ENCODE results near the gene AMY1A. TPM values are rescaled to one million over a fixed set of nuclear protein-coding genes. Genes with fewer than 3 reads are reported as not detected.
"Not testable (repeated sequence)": the region's sequence is repeated elsewhere in the genome, so short reads cannot be mapped to it uniquely, and the experiment has no call there.

The AMY1A gene
- total RNA-seq (not detected), polyA plus RNA-seq (not detected)
- long read RNA-seq, donor 1 = 0 reads
- long read RNA-seq, donor 2 = 0 reads
- long read RNA-seq, donor 3 = 0 reads
- long read RNA-seq, donor 4 = 0 reads
- long read RNA-seq, donor 5 = 0 reads
- long read RNA-seq, donor 6 = 0 reads
- long read RNA-seq, donor 7 = 0 reads
- long read RNA-seq, donor 8 = 0 reads
- long read RNA-seq, donor 9 = 0 reads
- long read RNA-seq, donor 10 = 0 reads

GRCh38 chr1:103655460-103655859, at the start of gene AMY1A:
Gene AMY1A (plus strand): TSS chr1:103655760. CDS start chr1:103656331, 571 bp downstream.
- H3K27me3 ChIP-seq; H3K4me1 ChIP-seq (replicated peaks in 1 of 2); intact Hi-C loops (cut with DNase I); H3K9me3 ChIP-seq (replicated peaks in 1 of 3); H3K4me3 ChIP-seq; H3K36me3 ChIP-seq (replicated peaks in 1 of 2); H3K27ac ChIP-seq; DNase-seq: not testable (repeated sequence)
- WGBS, 4 donors = no CpG with 5 or more reads among the region's 5 CpGs

- Histone ChIP-seq H3K27ac (no peak overlapping the region), H3K9me3 (replicated peaks in 1 of 3) (no peaks in the 10 kb centered on the region), H3K27me3 (no peaks in the 10 kb centered on the region), H3K4me3 (no peak overlapping the region), H3K4me1 (replicated peaks in 1 of 2) (no peaks in the 10 kb centered on the region), H3K36me3 (replicated peaks in 1 of 2) (no peaks in the 10 kb centered on the region)
- WGBS, 4 donors = 90 to 93% (median 90%) methylated on average over 2 of the region's 2 CpGs
- intact Hi-C loops (cut with DNase I) = no loop called here
- DNase-seq = no peak
- TF ChIP-seq CTCF (IDR thresholded peaks at IDR 0.05) = no peak
- TF ChIP-seq POLR2A (IDR thresholded peaks at IDR 0.05) = no peak
Observed at GRCh38 chr1:103616362-103616761, 39.2 kb upstream of the AMY1A start.

GRCh38 chr1:103616994-103617477, 38.5 kb upstream of the AMY1A start, which contains the start of gene AMY2A:
Gene AMY2A (plus strand): TSS chr1:103617427. CDS start chr1:103617441, 14 bp downstream.
- H3K9me3 ChIP-seq (replicated peaks in 1 of 3); H3K27me3 ChIP-seq; DNase-seq; H3K27ac ChIP-seq; intact Hi-C loops (cut with DNase I); H3K4me1 ChIP-seq (replicated peaks in 1 of 2); H3K36me3 ChIP-seq (replicated peaks in 1 of 2); H3K4me3 ChIP-seq: not testable (repeated sequence)
- 80 to 89% (median 84%) methylated on average over 3 of the region's 3 CpGs for WGBS, 4 donors

- H3K4me3 ChIP-seq; DNase-seq; H3K27me3 ChIP-seq; H3K4me1 ChIP-seq (replicated peaks in 1 of 2); intact Hi-C loops (cut with DNase I); H3K36me3 ChIP-seq (replicated peaks in 1 of 2); H3K27ac ChIP-seq; H3K9me3 ChIP-seq (replicated peaks in 1 of 3): not testable (repeated sequence)
- WGBS, 4 donors = 70 to 83% (median 76%) methylated on average over 3 of the region's 4 CpGs
Observed at GRCh38 chr1:103627436-103627835, 28.1 kb upstream of the AMY1A start.

GRCh38 chr1:103641194-103641593, 14.4 kb upstream of the AMY1A start:
- H3K36me3 ChIP-seq (replicated peaks in 1 of 2); intact Hi-C loops (cut with DNase I); H3K4me1 ChIP-seq (replicated peaks in 1 of 2); H3K4me3 ChIP-seq; H3K27me3 ChIP-seq; DNase-seq; H3K27ac ChIP-seq; H3K9me3 ChIP-seq (replicated peaks in 1 of 3): not testable (repeated sequence)
- no CpG with 5 or more reads among the region's 3 CpGs for WGBS, 4 donors

- intact Hi-C loops (cut with DNase I); H3K27ac ChIP-seq; H3K27me3 ChIP-seq; H3K9me3 ChIP-seq (replicated peaks in 1 of 3); H3K4me1 ChIP-seq (replicated peaks in 1 of 2); H3K36me3 ChIP-seq (replicated peaks in 1 of 2); H3K4me3 ChIP-seq; DNase-seq: not testable (repeated sequence)
- WGBS, 4 donors = no CpG with 5 or more reads among the region's 3 CpGs
Observed at GRCh38 chr1:103643908-103644307, 11.7 kb upstream of the AMY1A start.

GRCh38 chr1:103650305-103650704, 5.3 kb upstream of the AMY1A start:
- H3K4me1 ChIP-seq (replicated peaks in 1 of 2); H3K27ac ChIP-seq; H3K4me3 ChIP-seq; H3K9me3 ChIP-seq (replicated peaks in 1 of 3); DNase-seq; H3K27me3 ChIP-seq; H3K36me3 ChIP-seq (replicated peaks in 1 of 2); intact Hi-C loops (cut with DNase I): not testable (repeated sequence)
- no CpG with 5 or more reads among the region's 3 CpGs for WGBS, 4 donors

- H3K4me3 ChIP-seq; intact Hi-C loops (cut with DNase I); H3K27me3 ChIP-seq; H3K9me3 ChIP-seq (replicated peaks in 1 of 3); H3K4me1 ChIP-seq (replicated peaks in 1 of 2); H3K36me3 ChIP-seq (replicated peaks in 1 of 2); H3K27ac ChIP-seq; DNase-seq: not testable (repeated sequence)
- no CpG with 5 or more reads among the region's 4 CpGs for WGBS, 4 donors
Observed at GRCh38 chr1:103650889-103651288, 4.7 kb upstream of the AMY1A start.

- WGBS, 4 donors = no CpG with 5 or more reads among the region's 6 CpGs
- H3K4me3 ChIP-seq; DNase-seq; intact Hi-C loops (cut with DNase I); H3K36me3 ChIP-seq (replicated peaks in 1 of 2); H3K4me1 ChIP-seq (replicated peaks in 1 of 2); H3K9me3 ChIP-seq (replicated peaks in 1 of 3); H3K27ac ChIP-seq; H3K27me3 ChIP-seq: not testable (repeated sequence)
Observed at GRCh38 chr1:103654133-103654532, 1.4 kb upstream of the AMY1A start.

- H3K4me3 ChIP-seq; intact Hi-C loops (cut with DNase I): not testable (repeated sequence)
- WGBS, 4 donors = no CpG with 5 or more reads among the region's 3 CpGs
Observed at GRCh38 chr1:103676335-103676734, 20.8 kb downstream of the AMY1A start.

More at GRCh38 chr1:103676335-103676734, 20.8 kb downstream of the AMY1A start:
- not testable (repeated sequence) for H3K9me3 ChIP-seq (replicated peaks in 1 of 3); H3K4me1 ChIP-seq (replicated peaks in 1 of 2); H3K27me3 ChIP-seq; DNase-seq; H3K27ac ChIP-seq; H3K36me3 ChIP-seq (replicated peaks in 1 of 2)
